GM19351 (cell line): Measurements from ENCODE around the gene ZNF438.
"Not testable (repeated sequence)": the region's sequence is repeated elsewhere in the genome, so short reads cannot be mapped to it uniquely, and the experiment has no call there.

Source experiments
- ATAC-seq: cut with Tn5 transposase; IDR thresholded peaks from one replicate; pipeline ENCODE4 v1.9.1; 2021; ENCODE audit warnings: mild to moderate bottlenecking, moderate library complexity; ENCODE audit not compliant: unreplicated experiment

The ZNF438 gene

GRCh38 chr10:31031558-31032257 lies at the start of gene ZNF438:
Gene ZNF438 (minus strand): TSS chr10:31031865. CDS start chr10:30877034, 154,831 bp downstream.
- ATAC-seq = peak; percentile 82

GRCh38 chr10:31076610-31076988 lies 44.9 kb upstream of the ZNF438 start:
- ATAC-seq = no peak

DNA sequence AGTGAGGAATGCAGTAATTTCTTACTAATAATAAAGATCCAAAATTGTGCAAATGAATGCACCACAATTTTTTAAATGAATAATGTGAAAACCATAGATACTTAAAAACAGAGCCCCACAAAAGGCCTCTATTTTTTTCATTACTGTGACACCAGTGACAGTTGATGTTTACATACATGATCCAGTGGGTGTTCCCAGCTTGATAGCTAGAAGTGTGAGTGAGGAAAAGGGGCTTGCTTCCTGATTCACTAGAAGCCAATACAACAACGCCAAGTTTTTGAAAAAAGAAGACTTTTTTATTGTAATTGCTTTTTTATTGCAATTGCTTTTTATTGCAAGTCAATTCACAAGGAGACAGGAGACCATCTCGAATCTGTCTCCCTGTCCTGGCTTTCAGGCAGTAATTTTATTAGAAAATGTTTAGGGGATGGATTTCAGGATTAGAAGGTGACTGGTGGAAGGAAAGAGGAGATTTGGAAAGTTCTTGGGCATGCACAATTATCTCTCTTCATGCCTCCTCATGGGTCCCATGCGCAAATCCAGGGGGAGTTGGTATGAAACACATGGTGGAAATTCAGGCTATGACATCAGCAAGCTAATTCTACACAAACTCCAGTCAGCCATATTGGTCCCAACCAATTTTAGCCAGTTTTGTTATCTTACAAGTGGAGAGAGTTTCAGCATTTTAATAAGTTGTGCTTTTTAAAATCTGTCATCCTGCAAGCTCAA lies 44.4 kb upstream of the ZNF438 start:
- no peak for ATAC-seq

GRCh38 chr10:31075434-31075833 lies 43.8 kb upstream of the ZNF438 start:
- no peak for ATAC-seq

DNA sequence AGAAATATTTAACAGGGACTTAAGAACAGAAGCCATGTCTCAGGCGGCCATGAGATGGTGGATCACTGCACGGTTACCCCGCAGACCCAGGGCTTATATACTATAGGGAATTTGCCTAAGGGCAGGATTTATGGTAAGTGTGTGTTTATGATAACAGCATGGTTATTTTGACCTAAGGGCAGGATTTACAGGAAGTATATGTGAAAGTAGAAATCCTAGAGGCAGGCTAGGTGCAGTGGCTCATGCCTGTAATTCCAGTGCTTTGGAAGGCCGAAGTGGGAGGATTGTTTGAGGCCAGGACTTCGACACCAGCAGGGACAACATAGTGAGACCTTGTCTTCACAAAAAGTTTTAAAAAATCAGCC lies 43.0 kb upstream of the ZNF438 start:
- ATAC-seq = no peak

- ATAC-seq = no peak
Observed at GRCh38 chr10:31073996-31074721, 42.5 kb upstream of the ZNF438 start.

GRCh38 chr10:31073211-31073610 lies 41.5 kb upstream of the ZNF438 start:
- no peak for ATAC-seq

DNA sequence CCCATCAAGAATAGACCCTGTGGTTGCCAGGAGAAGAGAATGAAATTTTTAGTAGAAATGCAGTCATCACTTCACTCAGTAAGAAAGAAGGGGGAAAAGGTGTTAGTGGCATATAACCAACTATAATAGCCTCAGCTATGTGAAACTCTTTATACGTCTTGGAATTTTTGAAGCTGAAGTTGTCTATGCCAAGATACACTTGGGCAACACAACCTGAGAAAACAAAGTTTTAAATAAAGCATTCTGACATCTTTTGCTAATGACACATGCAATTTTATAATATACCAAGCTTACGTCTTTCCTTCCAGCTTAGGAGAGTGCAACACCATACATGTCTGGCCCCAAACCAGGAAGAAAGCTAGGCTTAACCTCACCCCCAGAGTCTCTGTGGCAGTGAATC lies 40.8 kb upstream of the ZNF438 start:
- ATAC-seq = no peak

DNA sequence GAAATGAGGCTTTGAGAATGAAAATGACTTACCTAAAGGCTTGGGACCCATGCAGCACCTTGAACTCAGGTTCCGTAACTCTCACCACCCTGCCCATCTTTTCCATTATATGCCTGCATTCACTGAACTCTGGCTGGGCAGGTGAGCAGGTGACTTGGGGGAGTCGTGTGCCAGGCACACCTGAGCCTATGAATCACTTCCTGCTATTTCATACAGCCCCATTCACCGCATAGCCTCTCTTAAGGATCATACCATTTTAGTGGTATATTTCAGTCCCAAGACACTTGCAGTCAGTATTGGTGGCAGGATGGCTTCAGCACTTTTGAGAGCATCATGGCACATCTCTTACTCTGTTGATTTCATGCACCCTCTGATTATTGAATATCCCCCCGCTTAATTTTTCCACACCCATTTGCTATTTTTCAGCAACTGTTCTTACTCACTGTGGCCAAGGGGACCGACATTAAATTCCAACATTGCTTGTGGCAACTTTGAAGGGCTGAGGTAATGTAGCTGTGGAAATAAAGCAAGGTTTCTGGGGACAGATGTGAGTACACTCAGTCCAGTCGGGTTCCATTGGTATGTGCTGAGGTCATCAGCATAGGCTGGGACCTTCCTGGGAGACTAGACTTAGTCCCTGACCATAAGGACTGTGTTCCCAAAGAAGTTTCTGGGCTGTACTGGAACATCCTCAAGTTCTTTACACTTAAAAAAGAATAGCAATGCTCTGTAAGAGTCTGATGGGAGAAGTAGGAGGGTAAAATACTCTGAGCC lies 39.8 kb upstream of the ZNF438 start:
- ATAC-seq = no peak

- ATAC-seq = no peak
Observed at GRCh38 chr10:31070691-31071090, 39.0 kb upstream of the ZNF438 start.

DNA sequence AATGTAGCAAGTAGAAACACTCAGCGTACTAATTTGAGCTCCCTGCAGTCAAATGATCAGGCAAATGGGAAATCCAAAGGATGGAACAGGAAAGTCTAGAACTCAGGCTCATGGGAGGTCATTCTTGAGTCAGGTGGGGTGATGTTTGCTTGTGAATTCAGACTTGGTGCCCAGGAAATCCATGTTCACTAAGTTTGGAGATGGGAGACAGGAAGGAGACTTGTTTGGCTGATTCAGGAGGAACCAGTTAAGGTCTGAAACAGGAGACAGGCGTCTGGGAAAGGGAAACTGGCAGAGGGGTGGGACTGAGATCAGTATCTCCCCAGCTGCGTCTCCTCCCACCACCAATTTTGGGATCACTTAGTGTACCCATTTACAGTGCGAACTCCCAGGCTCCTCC lies 38.4 kb upstream of the ZNF438 start:
- no peak for ATAC-seq

- no peak for ATAC-seq
Observed at GRCh38 chr10:31069411-31069810, 37.7 kb upstream of the ZNF438 start.

DNA sequence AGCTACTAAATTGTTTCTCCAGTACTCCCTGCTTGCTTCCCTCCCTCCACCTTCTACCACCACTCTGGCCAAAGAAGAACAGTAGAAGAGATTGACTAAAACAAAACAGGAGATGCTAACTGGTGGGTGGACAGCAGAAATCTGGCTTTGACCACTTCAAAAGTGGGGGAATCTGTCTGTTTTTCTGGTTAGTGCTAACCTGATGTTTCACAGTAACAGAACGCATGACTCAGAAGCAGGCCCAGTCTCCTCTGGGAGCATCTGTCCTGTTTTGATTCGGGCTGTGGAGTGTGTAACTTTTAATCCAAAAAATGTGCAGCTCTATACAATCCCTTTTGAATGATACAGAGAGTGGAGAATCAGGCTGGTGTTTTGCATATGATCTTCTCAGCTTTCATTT lies 32.7 kb upstream of the ZNF438 start:
- ATAC-seq = no peak

- no peak for ATAC-seq
Observed at GRCh38 chr10:31063841-31064240, 32.2 kb upstream of the ZNF438 start.

GRCh38 chr10:31062856-31063255 lies 31.2 kb upstream of the ZNF438 start:
- ATAC-seq = no peak

- no peak for ATAC-seq
Observed at GRCh38 chr10:31061941-31062340, 30.3 kb upstream of the ZNF438 start.

DNA sequence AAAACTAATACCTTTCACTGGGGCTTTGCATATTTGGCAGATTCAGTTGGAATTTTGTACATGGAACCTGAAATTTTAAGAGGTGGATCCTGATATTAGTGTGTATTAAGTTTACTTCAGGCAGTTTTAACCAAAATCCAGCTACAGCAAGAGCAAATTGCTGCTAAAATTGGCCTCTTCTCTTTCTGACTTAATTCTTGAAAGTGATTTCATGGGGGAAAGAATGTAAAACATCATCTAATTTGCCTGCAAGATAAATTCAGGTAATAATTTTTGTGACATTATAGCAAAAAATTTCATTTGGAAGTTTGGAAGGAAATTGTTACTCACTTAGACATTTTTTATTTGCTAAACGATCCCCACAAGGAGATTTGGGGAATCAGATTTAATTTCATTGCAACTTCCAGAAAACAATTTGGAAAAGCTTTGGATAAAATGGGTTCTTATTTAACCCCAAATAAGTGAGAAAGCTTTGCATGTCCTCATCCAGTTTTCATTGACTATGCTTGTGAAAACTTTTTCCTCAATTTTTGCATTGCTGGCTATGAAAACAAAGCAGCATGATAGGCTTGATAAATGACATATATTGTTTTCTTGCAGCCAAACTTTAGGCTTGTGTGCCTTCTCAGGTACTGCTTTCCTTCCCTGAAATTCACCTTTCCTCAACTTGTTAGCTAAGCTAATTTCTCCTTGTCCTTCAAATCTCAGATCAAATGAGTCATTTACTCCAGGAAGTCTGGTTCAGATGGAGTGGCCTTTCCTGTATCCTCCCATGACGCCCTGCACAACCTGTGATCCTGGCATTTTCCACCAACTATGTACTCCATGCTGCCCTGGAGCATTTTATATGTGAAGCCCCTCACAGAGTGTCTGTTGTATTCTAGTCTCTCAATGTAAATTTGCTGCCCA lies 27.4 kb upstream of the ZNF438 start:
- ATAC-seq = no peak

DNA sequence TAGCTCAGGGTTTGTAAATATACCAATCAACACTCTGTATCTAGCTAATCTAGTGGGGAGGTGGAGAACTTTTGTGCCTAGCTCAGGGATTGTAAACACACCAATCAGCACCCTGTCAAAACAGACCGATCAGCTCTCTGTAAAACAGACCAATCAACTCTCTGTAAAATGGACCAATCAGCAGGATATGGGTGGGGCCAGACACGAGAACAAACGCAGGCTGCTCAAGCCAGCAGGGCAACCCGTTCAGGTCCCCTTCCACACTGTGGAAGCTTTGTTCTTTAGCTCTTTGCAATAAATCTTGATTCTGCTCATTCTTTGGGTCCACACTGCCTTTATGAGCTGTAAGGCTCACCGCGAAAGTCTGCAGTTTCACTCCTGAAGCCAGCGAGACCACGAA lies 25.0 kb upstream of the ZNF438 start:
- not testable (repeated sequence) for ATAC-seq

DNA sequence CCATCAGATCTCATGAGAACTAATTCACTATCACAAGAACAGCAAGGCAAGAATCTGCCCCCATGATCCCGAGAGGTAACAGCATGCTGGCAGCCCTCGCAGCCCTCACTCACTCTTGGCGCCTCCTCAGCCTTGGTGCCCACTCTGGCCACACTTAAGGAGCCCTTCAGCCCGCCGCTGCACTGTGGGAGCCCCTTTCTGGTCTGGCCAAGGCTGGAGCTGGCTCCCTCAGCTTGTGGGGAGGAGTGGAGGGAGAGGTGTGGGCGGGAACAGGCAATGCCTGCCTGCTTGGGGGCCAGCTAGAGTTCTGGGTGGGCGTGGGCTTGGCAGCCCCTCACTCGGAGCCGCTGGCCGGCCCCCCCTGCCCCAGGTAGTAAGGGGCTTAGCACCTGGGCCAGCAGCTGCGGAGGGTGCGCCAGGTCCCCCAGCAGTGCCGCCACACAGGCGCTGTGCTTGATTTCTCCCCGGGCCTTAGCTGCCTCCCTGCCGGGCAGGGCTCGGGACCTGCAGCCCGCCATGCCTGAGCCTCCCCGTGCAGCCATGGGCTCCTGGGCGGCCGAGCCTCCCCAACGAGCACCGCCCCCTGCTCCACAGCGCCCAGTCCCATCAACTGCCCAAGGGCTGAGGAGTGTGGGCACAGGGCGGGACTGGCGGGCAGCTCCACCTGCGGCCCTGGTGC lies 24.0 kb upstream of the ZNF438 start:
- ATAC-seq = no peak

GRCh38 chr10:31051703-31052102 lies 20.0 kb upstream of the ZNF438 start:
- no peak for ATAC-seq
